HCT116 (cell line): ENCODE data around the gene ETNK1. TPM values are rescaled to one million over a fixed set of nuclear protein-coding genes. Genes with fewer than 3 reads are reported as not detected.

Source experiments
- ATAC-seq: fragments of 200-7000 bp; cut with Tn5 transposase; 2 replicates; pipeline ENCODE4 v1.9.1; 2020; ENCODE audit warnings: mild to moderate bottlenecking, moderate library complexity
- BruUV-seq: library from RNA; stranded (reverse); fragments of 400-500 nt; replicated peaks from 2 replicates; lab custom pipeline; 2021; lab: Mats Ljungman, UMichigan
- CTCF ChIA-PET: fragments of 300-600 bp; sonication (Branson Sonifier 250); formaldehyde crosslinking; loops from one replicate; lab custom pipeline; 2021; ENCODE audit warnings: antibody characterized with exemption; lab: Charles Lee
- POLR2A ChIA-PET: fragments of 300-600, 350-600 bp; sonication (Branson Sonifier 250); formaldehyde crosslinking; loops from one replicate; lab custom pipeline; 2021; ENCODE audit warnings: antibody characterized with exemption; lab: Charles Lee
- RAD21 ChIA-PET, 2 experiments: fragments of 300-600 bp; sonication (Branson Sonifier 250); formaldehyde crosslinking; loops; one replicate each; lab custom pipeline; 2023; ENCODE audit warnings: low total read pairs in 2 of 2; ENCODE audit not compliant: uncharacterized antibody in 2 of 2, unreplicated experiment in 2 of 2, low non-redundant PET in 1 of 2; lab: Charles Lee
- DNase-seq: peaks from one replicate; pipeline ENCODE4 v3.0.0-alpha.2; 2010; ENCODE audit warnings: low read depth, low spot score
- H2AFZ ChIP-seq: fragments of 200-600 bp; shearing (Covaris generic), sonication (generic); 2 replicates; pipeline ENCODE4 v1.6.1; 2017; ENCODE audit warnings: low read depth, mixed run types, mixed read lengths, antibody characterized with exemption, low read length; ENCODE audit not compliant: poor library complexity, severe bottlenecking
- H3K27ac ChIP-seq: 2 replicates; pipeline ENCODE4 v1.5.1; 2012; ENCODE audit warnings: low read depth, low read length
- H3K27me3 ChIP-seq: fragments of 200-600 bp; sonication (generic); 2 replicates; pipeline ENCODE4 v1.6.1; 2016; ENCODE audit warnings: mixed run types, low read length, mixed read lengths; ENCODE audit not compliant: insufficient read depth
- H3K36me3 ChIP-seq, 2 experiments: fragments of 200-500 bp in 1 of 2; fragments of 200-600 bp in 1 of 2; sonication (Bioruptor generic) in 1 of 2; sonication (generic) in 1 of 2; 2 replicates each; pipeline versions ENCODE4 v1.5.1 to v1.6.1; 2014 to 2016; ENCODE audit warnings: low read length in 2 of 2, inconsistent platforms in 1 of 2, mixed read lengths in 1 of 2, mixed run types in 1 of 2; ENCODE audit not compliant: insufficient read depth in 2 of 2, control insufficient read depth in 1 of 2
- H3K4me1 ChIP-seq, 2 experiments: fragments of 200-600 bp in 1 of 2; sonication (generic) in 1 of 2; 2 replicates each; pipeline versions ENCODE4 v1.5.1 to v1.6.1; 2012 to 2017; ENCODE audit warnings: low read length in 2 of 2, inconsistent platforms in 1 of 2, mild to moderate bottlenecking in 1 of 2, mixed read lengths in 1 of 2, mixed run types in 1 of 2, moderate library complexity in 1 of 2; ENCODE audit not compliant: insufficient read depth in 2 of 2, control insufficient read depth in 1 of 2
- H3K4me2 ChIP-seq: fragments of 200-600 bp; sonication (generic); 2 replicates; pipeline ENCODE4 v1.6.1; 2017; ENCODE audit warnings: mixed run types, low read length, mixed read lengths
- H3K4me3 ChIP-seq, 2 experiments: fragments of 200-600 bp in 1 of 2; sonication (generic) in 1 of 2; replicated peaks in 1 of 2; 2 replicates each; pipeline ENCODE4 v1.5.1; 2011 to 2016; ENCODE audit warnings: low read length in 2 of 2, control low read depth in 1 of 2, low read depth in 1 of 2, mild to moderate bottlenecking in 1 of 2, mixed read lengths in 1 of 2, mixed run types in 1 of 2
- H3K79me2 ChIP-seq: fragments of 200-600 bp; sonication (generic); 2 replicates; pipeline ENCODE4 v1.6.1; 2017; ENCODE audit warnings: mild to moderate bottlenecking, mixed run types, low read length, moderate library complexity, mixed read lengths; ENCODE audit not compliant: insufficient read depth
- H3K9ac ChIP-seq: fragments of 200-600 bp; sonication (generic); 2 replicates; pipeline ENCODE4 v1.6.1; 2016; ENCODE audit warnings: low read length, mixed read lengths
- H3K9me2 ChIP-seq: fragments of 200-600 bp; sonication (generic), shearing (Covaris generic); 2 replicates; pipeline ENCODE4 v1.6.1; 2017; ENCODE audit warnings: mixed run types, mild to moderate bottlenecking, moderate library complexity; ENCODE audit not compliant: insufficient read depth
- H3K9me3 ChIP-seq, 2 experiments: fragments of 200-500 bp in 1 of 2; fragments of 200-600 bp in 1 of 2; sonication (Bioruptor generic) in 1 of 2; sonication (generic) in 1 of 2; 2 replicates each; pipeline ENCODE4 v1.6.1; 2014 to 2017; ENCODE audit warnings: low read length in 2 of 2, mixed read lengths in 2 of 2, inconsistent platforms in 1 of 2, low read depth in 1 of 2, mild to moderate bottlenecking in 1 of 2, mixed run types in 1 of 2, moderate library complexity in 1 of 2; ENCODE audit not compliant: control insufficient read depth in 1 of 2, insufficient read depth in 1 of 2
- H4K20me1 ChIP-seq: fragments of 200-600 bp; sonication (generic), shearing (Covaris generic); 2 replicates; pipeline ENCODE4 v1.6.1; 2017; ENCODE audit warnings: mixed run types, mild to moderate bottlenecking, moderate library complexity; ENCODE audit not compliant: insufficient read depth
- CEBPB ChIP-seq: IDR thresholded peaks from 2 replicates; pipeline ENCODE4 v1.6.1; 2012; ENCODE audit warnings: low read depth
- CTCF ChIP-seq, 3 experiments: fragments of 200-600 bp in 1 of 3; sonication (generic) in 1 of 3; IDR thresholded peaks in 2 of 3; conservative IDR thresholded peaks in 1 of 3; 2 replicates each; pipeline ENCODE4 v1.5.1; 2012 to 2017; ENCODE audit warnings: low read depth in 2 of 3, low read length in 2 of 3, antibody characterized with exemption in 1 of 3, borderline replicate concordance in 1 of 3, control low read depth in 1 of 3, mild to moderate bottlenecking in 1 of 3, mixed read lengths in 1 of 3, mixed run types in 1 of 3, moderate library complexity in 1 of 3; ENCODE audit not compliant: insufficient read depth in 1 of 3
- EGR1 ChIP-seq: IDR thresholded peaks from 2 replicates; pipeline ENCODE4 v1.6.1; 2012; ENCODE audit warnings: low read depth
- ELF1 ChIP-seq: IDR thresholded peaks from 2 replicates; pipeline ENCODE4 v1.6.1; 2012; ENCODE audit warnings: low read depth, borderline replicate concordance
- EZH2 ChIP-seq: fragments of 200-600 bp; sonication (generic); IDR thresholded peaks from 2 replicates; pipeline ENCODE4 v1.6.1; 2017; ENCODE audit warnings: antibody characterized with exemption, mixed run types
- EZH2phosphoT487 ChIP-seq: fragments of 200-600 bp; IDR thresholded peaks from 2 replicates; pipeline ENCODE4 v1.6.1; 2018; ENCODE audit warnings: antibody characterized with exemption, borderline replicate concordance
- SRF ChIP-seq: IDR thresholded peaks from 2 replicates; pipeline ENCODE4 v1.6.1; 2012; ENCODE audit warnings: low read depth
- YY1 ChIP-seq: IDR thresholded peaks from 2 replicates; pipeline ENCODE4 v1.6.1; 2011; ENCODE audit warnings: low read length, low read depth, moderate library complexity, mild to moderate bottlenecking; ENCODE audit not compliant: insufficient replicate concordance; ENCODE audit errors: extremely low read depth
- ZNF274 ChIP-seq: fragments of 200-500 bp; sonication (Bioruptor generic); IDR thresholded peaks from 2 replicates; pipeline ENCODE4 v1.6.1; 2014; ENCODE audit warnings: mild to moderate bottlenecking, low read depth, low read length, inconsistent platforms
- intact Hi-C: fragments of 100-400 bp; cut with micrococcal nuclease; formaldehyde crosslinking; loops from 2 replicates; pipeline ENCODE4 v1.10.0; 2022
- total RNA-seq: library from RNA; stranded (reverse); gene quantifications from one replicate; pipeline ENCODE4 v1.2.1, GENCODE V29; 2021; ENCODE audit not compliant: unreplicated experiment
- TF ChIP-seq, protein P1 (sequence below): IDR thresholded peaks from 2 replicates; pipeline ENCODE4 v1.6.1; 2012; ENCODE audit warnings: low read depth
- TF ChIP-seq, protein P2 (sequence below): IDR thresholded peaks from 2 replicates; pipeline ENCODE4 v1.6.1; 2011; ENCODE audit warnings: mild to moderate bottlenecking, low read length, moderate library complexity; ENCODE audit not compliant: insufficient replicate concordance; ENCODE audit errors: extremely low read depth

The ETNK1 gene
- total RNA-seq, 1 experiment from 2014 or later, result 83.6 TPM

DNA sequence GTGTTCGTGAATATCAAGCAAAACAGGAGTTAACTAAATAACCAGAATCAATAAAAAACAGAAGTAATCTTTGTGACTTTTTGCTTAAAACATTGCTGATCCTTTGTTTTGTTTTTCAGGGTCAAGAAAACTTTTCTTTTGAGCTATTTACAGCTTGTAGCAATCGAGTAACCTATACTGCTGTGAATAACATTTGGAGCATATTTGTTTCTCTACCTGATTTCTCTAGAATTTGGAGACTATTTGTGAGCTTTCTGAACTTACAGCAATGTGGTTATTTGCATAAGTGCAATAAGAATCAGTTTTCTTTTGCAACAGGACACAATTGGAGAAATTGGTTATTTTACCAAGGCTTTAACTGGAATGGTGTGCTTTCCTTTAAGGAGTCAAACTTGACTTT is 7.3 kb upstream of the ETNK1 start:
- TF ChIP-seq CEBPB, result no peak
- TF ChIP-seq ZNF274, result no peak
- TF ChIP-seq YY1, result no peak
- TF ChIP-seq, protein P1, sequence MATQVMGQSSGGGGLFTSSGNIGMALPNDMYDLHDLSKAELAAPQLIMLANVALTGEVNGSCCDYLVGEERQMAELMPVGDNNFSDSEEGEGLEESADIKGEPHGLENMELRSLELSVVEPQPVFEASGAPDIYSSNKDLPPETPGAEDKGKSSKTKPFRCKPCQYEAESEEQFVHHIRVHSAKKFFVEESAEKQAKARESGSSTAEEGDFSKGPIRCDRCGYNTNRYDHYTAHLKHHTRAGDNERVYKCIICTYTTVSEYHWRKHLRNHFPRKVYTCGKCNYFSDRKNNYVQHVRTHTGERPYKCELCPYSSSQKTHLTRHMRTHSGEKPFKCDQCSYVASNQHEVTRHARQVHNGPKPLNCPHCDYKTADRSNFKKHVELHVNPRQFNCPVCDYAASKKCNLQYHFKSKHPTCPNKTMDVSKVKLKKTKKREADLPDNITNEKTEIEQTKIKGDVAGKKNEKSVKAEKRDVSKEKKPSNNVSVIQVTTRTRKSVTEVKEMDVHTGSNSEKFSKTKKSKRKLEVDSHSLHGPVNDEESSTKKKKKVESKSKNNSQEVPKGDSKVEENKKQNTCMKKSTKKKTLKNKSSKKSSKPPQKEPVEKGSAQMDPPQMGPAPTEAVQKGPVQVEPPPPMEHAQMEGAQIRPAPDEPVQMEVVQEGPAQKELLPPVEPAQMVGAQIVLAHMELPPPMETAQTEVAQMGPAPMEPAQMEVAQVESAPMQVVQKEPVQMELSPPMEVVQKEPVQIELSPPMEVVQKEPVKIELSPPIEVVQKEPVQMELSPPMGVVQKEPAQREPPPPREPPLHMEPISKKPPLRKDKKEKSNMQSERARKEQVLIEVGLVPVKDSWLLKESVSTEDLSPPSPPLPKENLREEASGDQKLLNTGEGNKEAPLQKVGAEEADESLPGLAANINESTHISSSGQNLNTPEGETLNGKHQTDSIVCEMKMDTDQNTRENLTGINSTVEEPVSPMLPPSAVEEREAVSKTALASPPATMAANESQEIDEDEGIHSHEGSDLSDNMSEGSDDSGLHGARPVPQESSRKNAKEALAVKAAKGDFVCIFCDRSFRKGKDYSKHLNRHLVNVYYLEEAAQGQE, result no peak
- TF ChIP-seq EZH2, result no peak
- no peak for TF ChIP-seq EZH2phosphoT487
- no peak for TF ChIP-seq EGR1
- no peak for TF ChIP-seq SRF
- TF ChIP-seq CTCF (IDR thresholded peaks at IDR 0.05 in 2 of 3, conservative IDR thresholded peaks at IDR 0.05 in 1 of 3; ENCODE audit: borderline replicate concordance in 1 of 3, insufficient read depth in 1 of 3, low read depth in 2 of 3, low read length in 2 of 3), result no peak
- TF ChIP-seq ELF1, result no peak
- TF ChIP-seq, protein P2, sequence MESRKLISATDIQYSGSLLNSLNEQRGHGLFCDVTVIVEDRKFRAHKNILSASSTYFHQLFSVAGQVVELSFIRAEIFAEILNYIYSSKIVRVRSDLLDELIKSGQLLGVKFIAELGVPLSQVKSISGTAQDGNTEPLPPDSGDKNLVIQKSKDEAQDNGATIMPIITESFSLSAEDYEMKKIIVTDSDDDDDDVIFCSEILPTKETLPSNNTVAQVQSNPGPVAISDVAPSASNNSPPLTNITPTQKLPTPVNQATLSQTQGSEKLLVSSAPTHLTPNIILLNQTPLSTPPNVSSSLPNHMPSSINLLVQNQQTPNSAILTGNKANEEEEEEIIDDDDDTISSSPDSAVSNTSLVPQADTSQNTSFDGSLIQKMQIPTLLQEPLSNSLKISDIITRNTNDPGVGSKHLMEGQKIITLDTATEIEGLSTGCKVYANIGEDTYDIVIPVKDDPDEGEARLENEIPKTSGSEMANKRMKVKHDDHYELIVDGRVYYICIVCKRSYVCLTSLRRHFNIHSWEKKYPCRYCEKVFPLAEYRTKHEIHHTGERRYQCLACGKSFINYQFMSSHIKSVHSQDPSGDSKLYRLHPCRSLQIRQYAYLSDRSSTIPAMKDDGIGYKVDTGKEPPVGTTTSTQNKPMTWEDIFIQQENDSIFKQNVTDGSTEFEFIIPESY, result no peak
- Histone ChIP-seq H2AFZ (no peak overlapping the region), H3K4me3 (no peak overlapping the region), H3K27me3 (no peaks in the 10 kb centered on the region), H4K20me1 (no peaks in the 10 kb centered on the region), H3K36me3 (no peaks in the 10 kb centered on the region), H3K9me3 (no peaks in the 10 kb centered on the region; a peak in 1 of 4 replicates), H3K27ac (no peak overlapping the region), H3K9me2 (no peaks in the 10 kb centered on the region), H3K79me2 (no peaks in the 10 kb centered on the region), H3K4me1 (no peaks in the 10 kb centered on the region), H3K4me2 (no peak overlapping the region), H3K9ac (no peak overlapping the region)
- ChIA-PET CTCF (no interaction called here), RAD21 (no interaction called here), POLR2A (no interaction called here)
- BruUV-seq, result no TSS peak
- intact Hi-C loops, result no loop called here
- DNase-seq (no peak), ATAC-seq (no peak)
